Keratinocyte (primary cell): ENCODE data around the gene TUSC2. TPM values are rescaled to one million over a fixed set of nuclear protein-coding genes. Genes with fewer than 3 reads are reported as not detected.
A peak's percentile ranks its signal among the peaks of the same experiment; 100 is the strongest.

ENCODE experiments used
- DNase-seq: peaks from one replicate; pipeline ENCODE4 v3.0.0-alpha.2; 2011; ENCODE audit warnings: low read depth, missing footprints, low spot score
- FAIRE-seq: peaks from 2 replicates; lab custom pipeline; 2011; peaks lifted over from hg19 to GRCh38; lab: Jason Lieb, UNC
- H2AFZ ChIP-seq: 2 replicates; pipeline ENCODE4 v1.6.0; 2012; ENCODE audit warnings: low read length, control low read depth, inconsistent platforms; ENCODE audit not compliant: control insufficient read depth
- H3K27ac ChIP-seq: 2 replicates; pipeline ENCODE4 v1.5.1; 2011; ENCODE audit warnings: low read length; ENCODE audit not compliant: control insufficient read depth, insufficient read depth
- H3K27me3 ChIP-seq: 3 replicates; pipeline ENCODE4 v1.6.0; 2011; ENCODE audit warnings: low read length; ENCODE audit not compliant: control insufficient read depth, insufficient read depth; ENCODE audit errors: extremely low read depth
- H3K36me3 ChIP-seq, 2 experiments: 2 replicates in 1 of 2; 3 replicates in 1 of 2; pipeline ENCODE4 v1.5.1; 2011; ENCODE audit warnings: low read length in 2 of 2, mild to moderate bottlenecking in 1 of 2; ENCODE audit not compliant: control insufficient read depth in 2 of 2, insufficient read depth in 2 of 2; ENCODE audit errors: extremely low read depth in 1 of 2
- H3K4me1 ChIP-seq: 3 replicates; pipeline ENCODE4 v1.5.1; 2011; ENCODE audit warnings: low read length; ENCODE audit not compliant: control insufficient read depth, insufficient read depth; ENCODE audit errors: extremely low read depth
- H3K4me2 ChIP-seq: 3 replicates; pipeline ENCODE4 v1.6.0; 2011; ENCODE audit warnings: low read depth, low read length; ENCODE audit not compliant: control insufficient read depth, insufficient read depth; ENCODE audit errors: extremely low read depth
- H3K4me3 ChIP-seq, 3 experiments: fragments of 200-600 bp in 1 of 3; sonication (generic) in 1 of 3; 2 replicates in 2 of 3; 3 replicates in 1 of 3; pipeline ENCODE4 v1.5.1; 2011 to 2016; ENCODE audit warnings: low read length in 3 of 3, mild to moderate bottlenecking in 3 of 3, control low read depth in 2 of 3, inconsistent platforms in 1 of 3, low read depth in 1 of 3, mixed read lengths in 1 of 3, mixed run types in 1 of 3, moderate library complexity in 1 of 3; ENCODE audit not compliant: control insufficient read depth in 2 of 3, insufficient read depth in 2 of 3; ENCODE audit errors: extremely low read depth in 1 of 3
- H3K79me2 ChIP-seq: 2 replicates; pipeline ENCODE4 v1.6.0; 2012; ENCODE audit warnings: low read length; ENCODE audit not compliant: control insufficient read depth, insufficient read depth
- H3K9ac ChIP-seq: 3 replicates; pipeline ENCODE4 v1.6.0; 2011; ENCODE audit warnings: low read length; ENCODE audit not compliant: control insufficient read depth, insufficient read depth; ENCODE audit errors: extremely low read depth
- H3K9me1 ChIP-seq: 3 replicates; pipeline ENCODE4 v1.6.0; 2011; ENCODE audit warnings: low read length; ENCODE audit not compliant: control insufficient read depth, insufficient read depth; ENCODE audit errors: extremely low read depth
- H3K9me3 ChIP-seq: 2 replicates; pipeline ENCODE4 v1.5.1; 2012; ENCODE audit warnings: low read depth, low read length; ENCODE audit not compliant: control insufficient read depth
- H4K20me1 ChIP-seq: 3 replicates; pipeline ENCODE4 v1.6.0; 2011; ENCODE audit warnings: low read length; ENCODE audit not compliant: control insufficient read depth, insufficient read depth; ENCODE audit errors: extremely low read depth
- EZH2 ChIP-seq: IDR thresholded peaks from one replicate; pipeline ENCODE4 v1.6.1; 2012; ENCODE audit warnings: inconsistent platforms, mild to moderate bottlenecking, low read length, moderate library complexity
- dilution Hi-C: fragments of 300-500 bp; cut with MboI; formaldehyde crosslinking; loops from one replicate; pipeline ENCODE4 v1.7.0; 2020; ENCODE audit warnings: low sequenced_read_pairs; ENCODE audit not compliant: extremely low pct_ligation_motif_present
- polyA plus RNA-seq, 5 experiments: library from polyadenylated mRNA; depleted of rRNA in 3 of 5; stranded (reverse) in 3 of 5; stranded (forward) in 1 of 5; unstranded in 1 of 5; fragments of >200 nt; gene quantifications; 1 replicate in 1 of 5; 2 replicates in 3 of 5; 3 replicates in 1 of 5; pipeline versions ENCODE4 v1.2.1 to v1.2.3, GENCODE V29; 2011 to 2012; ENCODE audit warnings: missing spikeins in 2 of 5, low read depth in 1 of 5, low replicate concordance in 1 of 5
- TF ChIP-seq, protein P1 (sequence below), 3 experiments: IDR thresholded peaks in 1 of 3; conservative IDR thresholded peaks in 1 of 3; optimal IDR thresholded peaks in 1 of 3; 2 replicates in 2 of 3; 3 replicates in 1 of 3; pipeline versions ENCODE3 to v1.5.1; 2011; ENCODE audit warnings: low read length in 3 of 3, mild to moderate bottlenecking in 3 of 3, moderate library complexity in 2 of 3, control low read depth in 1 of 3, inconsistent platforms in 1 of 3; ENCODE audit not compliant: insufficient read depth in 2 of 3; ENCODE audit errors: extremely low read depth in 1 of 3

The TUSC2 gene
- polyA plus RNA-seq, 1 donor (not counting 4 experiments of a cell fraction or from before 2014, with no cell fraction given), result 30.5 TPM

DNA sequence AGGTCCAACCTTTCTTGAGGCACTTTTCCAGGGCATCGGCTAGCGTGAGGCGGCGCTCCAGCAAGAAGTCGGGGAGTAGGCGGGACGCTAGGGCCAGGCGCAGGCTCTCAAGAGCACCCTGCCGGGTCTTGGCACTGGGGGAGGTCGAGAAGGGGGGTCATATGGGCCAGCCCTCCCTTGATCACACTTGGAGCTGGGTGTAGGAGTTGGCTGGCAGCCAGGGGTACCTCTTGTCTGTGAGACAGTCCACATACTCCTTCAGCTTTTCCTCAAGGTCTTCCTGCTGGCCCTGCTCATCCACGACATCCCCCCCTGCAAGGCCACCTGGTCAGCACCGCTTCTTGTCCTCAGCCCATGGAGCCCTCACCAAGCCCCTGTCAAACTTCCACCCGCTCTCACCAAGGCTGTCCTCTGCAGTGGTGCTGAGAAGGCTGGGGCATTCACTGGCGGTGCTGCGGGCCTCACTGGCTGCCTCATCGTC, 37.8 kb downstream of the TUSC2 start:
- Histone ChIP-seq H3K79me2 (peaks cover 29% of the 10 kb centered on the region), H3K9me1 (no peaks in the 10 kb centered on the region), H3K27ac (no peak overlapping the region), H2AFZ (no peak overlapping the region), H4K20me1 (no peaks in the 10 kb centered on the region), H3K9me3 (no peaks in the 10 kb centered on the region), H3K4me1 (peaks cover 12% of the 10 kb centered on the region), H3K4me3 (peak overlapping the region in 1 of 3 experiments; percentile 44), H3K4me2 (no peak overlapping the region), H3K9ac (no peak overlapping the region), H3K27me3 (no peaks in the 10 kb centered on the region), H3K36me3 (peaks cover 42% of the 10 kb centered on the region in 2 experiments)
- no peak for TF ChIP-seq EZH2
- TF ChIP-seq, protein P1, sequence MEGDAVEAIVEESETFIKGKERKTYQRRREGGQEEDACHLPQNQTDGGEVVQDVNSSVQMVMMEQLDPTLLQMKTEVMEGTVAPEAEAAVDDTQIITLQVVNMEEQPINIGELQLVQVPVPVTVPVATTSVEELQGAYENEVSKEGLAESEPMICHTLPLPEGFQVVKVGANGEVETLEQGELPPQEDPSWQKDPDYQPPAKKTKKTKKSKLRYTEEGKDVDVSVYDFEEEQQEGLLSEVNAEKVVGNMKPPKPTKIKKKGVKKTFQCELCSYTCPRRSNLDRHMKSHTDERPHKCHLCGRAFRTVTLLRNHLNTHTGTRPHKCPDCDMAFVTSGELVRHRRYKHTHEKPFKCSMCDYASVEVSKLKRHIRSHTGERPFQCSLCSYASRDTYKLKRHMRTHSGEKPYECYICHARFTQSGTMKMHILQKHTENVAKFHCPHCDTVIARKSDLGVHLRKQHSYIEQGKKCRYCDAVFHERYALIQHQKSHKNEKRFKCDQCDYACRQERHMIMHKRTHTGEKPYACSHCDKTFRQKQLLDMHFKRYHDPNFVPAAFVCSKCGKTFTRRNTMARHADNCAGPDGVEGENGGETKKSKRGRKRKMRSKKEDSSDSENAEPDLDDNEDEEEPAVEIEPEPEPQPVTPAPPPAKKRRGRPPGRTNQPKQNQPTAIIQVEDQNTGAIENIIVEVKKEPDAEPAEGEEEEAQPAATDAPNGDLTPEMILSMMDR (optimal IDR thresholded peaks at IDR 0.05 in 1 of 3, IDR thresholded peaks at IDR 0.05 in 1 of 3, conservative IDR thresholded peaks at IDR 0.05 in 1 of 3; ENCODE audit: extremely low read depth in 1 of 3, insufficient read depth in 2 of 3, low read length in 3 of 3), result no peak
- FAIRE-seq, result no peak
- dilution Hi-C loops, result no loop called here
- no peak for DNase-seq

DNA sequence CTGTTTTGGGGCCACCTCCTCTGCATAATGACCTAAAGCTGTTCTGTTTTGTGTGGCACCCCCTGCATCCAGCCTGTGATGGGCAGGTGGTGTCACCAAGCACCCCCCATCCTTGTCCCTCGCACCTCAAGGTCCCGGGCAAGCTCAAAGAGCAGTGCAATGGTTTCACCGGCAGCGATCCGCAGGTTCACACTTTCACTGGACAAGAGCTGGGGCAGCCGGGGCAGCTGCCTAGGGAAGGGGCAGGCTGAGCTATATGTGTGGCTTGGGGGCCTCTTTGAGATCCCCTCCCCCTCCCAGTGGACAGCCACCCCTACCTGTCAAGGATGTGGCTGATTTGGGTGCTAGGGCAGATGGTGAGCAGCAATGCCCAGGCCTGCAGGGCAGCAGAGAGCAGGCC, 38.9 kb downstream of the TUSC2 start:
- Histone ChIP-seq H2AFZ (no peak overlapping the region), H3K27ac (no peak overlapping the region), H4K20me1 (no peaks in the 10 kb centered on the region), H3K4me3 (no peak overlapping the region), H3K9me3 (no peaks in the 10 kb centered on the region), H3K79me2 (peaks cover 29% of the 10 kb centered on the region), H3K4me1 (peaks cover 12% of the 10 kb centered on the region), H3K27me3 (no peaks in the 10 kb centered on the region), H3K4me2 (no peak overlapping the region), H3K9me1 (no peaks in the 10 kb centered on the region), H3K36me3 (peaks cover 42% of the 10 kb centered on the region in 2 experiments), H3K9ac (no peak overlapping the region)
- TF ChIP-seq, protein P1 (optimal IDR thresholded peaks at IDR 0.05 in 1 of 3, IDR thresholded peaks at IDR 0.05 in 1 of 3, conservative IDR thresholded peaks at IDR 0.05 in 1 of 3; ENCODE audit: extremely low read depth in 1 of 3, insufficient read depth in 2 of 3, low read length in 3 of 3), result no peak
- TF ChIP-seq EZH2, result no peak
- dilution Hi-C loops, result no loop called here
- DNase-seq (no peak), FAIRE-seq (no peak)
